NCI-H345 treated with DMSO at 0.1 percent for 48 hours (cell line): ENCODE measurements around the gene KCNJ16.

Experiments
- DNase-seq: peaks from one replicate; lab custom pipeline; 2025; ENCODE audit not compliant: unreplicated experiment; lab: John Stamatoyannopoulos, UW

The KCNJ16 gene

GRCh38 chr17:70124723-70125122 lies 49.7 kb downstream of the KCNJ16 start:
- no peak for DNase-seq

GRCh38 chr17:70127221-70127873 lies 52.3 kb downstream of the KCNJ16 start:
- no peak for DNase-seq

GRCh38 chr17:70128727-70129238 lies 53.8 kb downstream of the KCNJ16 start:
- no peak for DNase-seq

GRCh38 chr17:70130289-70130688 lies 55.3 kb downstream of the KCNJ16 start:
- no peak for DNase-seq

GRCh38 chr17:70132505-70132904 lies 57.5 kb downstream of the KCNJ16 start:
- no peak for DNase-seq

- DNase-seq, result no peak
Measured at GRCh38 chr17:70134042-70134441, 59.0 kb downstream of the KCNJ16 start.

GRCh38 chr17:70134777-70135176 lies 59.8 kb downstream of the KCNJ16 start:
- DNase-seq, result no peak

GRCh38 chr17:70136131-70136530 lies 61.1 kb downstream of the KCNJ16 start:
- DNase-seq, result no peak

- DNase-seq, result no peak
Measured at GRCh38 chr17:70137451-70138230, 62.6 kb downstream of the KCNJ16 start.

- DNase-seq, result no peak
Measured at GRCh38 chr17:70138291-70138865, 63.4 kb downstream of the KCNJ16 start.

GRCh38 chr17:70139449-70139993 lies 64.5 kb downstream of the KCNJ16 start:
- DNase-seq, result no peak

- peak; percentile 4 for DNase-seq
Measured at GRCh38 chr17:70144260-70144846, 69.3 kb downstream of the KCNJ16 start.

- no peak for DNase-seq
Measured at GRCh38 chr17:70153210-70153609, 78.2 kb downstream of the KCNJ16 start.

GRCh38 chr17:70157151-70157550 lies 82.1 kb downstream of the KCNJ16 start:
- no peak for DNase-seq

- DNase-seq, result no peak
Measured at GRCh38 chr17:70158180-70158579, 83.2 kb downstream of the KCNJ16 start.

- no peak for DNase-seq
Measured at GRCh38 chr17:70158591-70158990, 83.6 kb downstream of the KCNJ16 start.

GRCh38 chr17:70159980-70160379 lies 85.0 kb downstream of the KCNJ16 start:
- DNase-seq, result no peak

- DNase-seq, result no peak
Measured at GRCh38 chr17:70161519-70161918, 86.5 kb downstream of the KCNJ16 start.

- DNase-seq, result no peak
Measured at GRCh38 chr17:70165383-70165782, 90.4 kb downstream of the KCNJ16 start.

GRCh38 chr17:70166615-70167014 lies 91.6 kb downstream of the KCNJ16 start:
- DNase-seq, result no peak
